Natural killer cell (primary cell): Measurements from ENCODE around the gene CCDC28A. TPM values are rescaled to one million over a fixed set of nuclear protein-coding genes. Genes with fewer than 3 reads are reported as not detected.

Experiments used
- ATAC-seq, 3 donors: fragments of 150-1000 bp in 2 of 3; fragments of 200-7000 bp in 1 of 3; cut with Tn5 transposase; 1 replicate in 1 of 3; 2 replicates in 2 of 3; pipeline ENCODE4 v1.10.0; 2021; ENCODE audit warnings: mild to moderate bottlenecking in 2 of 3, moderate library complexity in 2 of 3
- DNase-seq, 2 donors: peaks; one replicate each; pipeline versions ENCODE4 v3.0.0 to v3.0.0-alpha.2; 2013 to 2021; ENCODE audit warnings: mixed read lengths in 1 of 2
- H3K27ac ChIP-seq: one replicate; pipeline ENCODE4 v1.5.1; 2013; ENCODE audit warnings: mild to moderate bottlenecking, low read length
- H3K27me3 ChIP-seq: one replicate; pipeline ENCODE4 v1.6.1; 2013; ENCODE audit warnings: low read length; ENCODE audit not compliant: control insufficient read depth, insufficient read depth
- H3K36me3 ChIP-seq: one replicate; pipeline ENCODE4 v1.6.1; 2013; ENCODE audit warnings: low read length; ENCODE audit not compliant: control insufficient read depth, insufficient read depth
- H3K4me1 ChIP-seq: one replicate; pipeline ENCODE4 v1.6.1; 2013; ENCODE audit warnings: low read length; ENCODE audit not compliant: control insufficient read depth, insufficient read depth
- H3K4me3 ChIP-seq: one replicate; pipeline ENCODE4 v1.5.1; 2013; ENCODE audit warnings: low read length
- H3K9me3 ChIP-seq: one replicate; pipeline ENCODE4 v1.6.1; 2013; ENCODE audit warnings: low read length; ENCODE audit not compliant: control insufficient read depth, insufficient read depth
- H3K27ac Mint-ChIP-seq, 2 donors: one replicate each; pipeline ENCODE4 v1.8.0; 2022; ENCODE audit warnings: mild to moderate bottlenecking in 2 of 2, mixed read lengths in 2 of 2, moderate library complexity in 1 of 2
- H3K27me3 Mint-ChIP-seq, 2 donors: one replicate each; pipeline ENCODE4 v1.8.0; 2022; ENCODE audit warnings: low read depth in 2 of 2, mixed read lengths in 2 of 2
- H3K36me3 Mint-ChIP-seq: one replicate; pipeline ENCODE4 v1.8.0; 2022; ENCODE audit warnings: mixed read lengths
- H3K4me1 Mint-ChIP-seq, 2 donors: one replicate each; pipeline ENCODE4 v1.8.0; 2022; ENCODE audit warnings: mixed read lengths in 2 of 2
- H3K4me3 Mint-ChIP-seq: one replicate; pipeline ENCODE4 v1.8.0; 2022; ENCODE audit warnings: mild to moderate bottlenecking, moderate library complexity, mixed read lengths
- H3K9me3 Mint-ChIP-seq, 2 donors: one replicate each; pipeline ENCODE4 v1.8.0; 2022; ENCODE audit warnings: mixed read lengths in 2 of 2
- WGBS: methylation state at CpG from one replicate; pipeline ENCODE4 v1.1.7; 2013; ENCODE audit warnings: missing lambda C conversion rate; ENCODE audit not compliant: insufficient coverage; 5-methylcytosine and 5-hydroxymethylcytosine counted together
- intact Hi-C: fragments of 100-400 bp; cut with micrococcal nuclease; formaldehyde crosslinking; loops from one replicate; pipeline ENCODE4 v1.14.2; 2022
- total RNA-seq, 4 donors: library from RNA; stranded (reverse); fragments of 120-200 nt in 1 of 4; gene quantifications; one replicate each; pipeline versions ENCODE4 v1.2.3 to v1.2.4, GENCODE V29; 2013 to 2022
- TF ChIP-seq, protein P1 (sequence below): fragments of 200-600 bp; IDR thresholded peaks from one replicate; pipeline ENCODE4 v1.8.0; 2022; ENCODE audit warnings: antibody characterized with exemption

CCDC28A gene
- total RNA-seq, 3 donors from 2014 or later (not counting 1 experiment from before 2014, with no cell fraction given) = 22.2 to 25.4 (median 24.3) TPM

- H3K9me3 ChIP-seq = no peaks in the 10 kb centered on the region
- TF ChIP-seq, protein P1, sequence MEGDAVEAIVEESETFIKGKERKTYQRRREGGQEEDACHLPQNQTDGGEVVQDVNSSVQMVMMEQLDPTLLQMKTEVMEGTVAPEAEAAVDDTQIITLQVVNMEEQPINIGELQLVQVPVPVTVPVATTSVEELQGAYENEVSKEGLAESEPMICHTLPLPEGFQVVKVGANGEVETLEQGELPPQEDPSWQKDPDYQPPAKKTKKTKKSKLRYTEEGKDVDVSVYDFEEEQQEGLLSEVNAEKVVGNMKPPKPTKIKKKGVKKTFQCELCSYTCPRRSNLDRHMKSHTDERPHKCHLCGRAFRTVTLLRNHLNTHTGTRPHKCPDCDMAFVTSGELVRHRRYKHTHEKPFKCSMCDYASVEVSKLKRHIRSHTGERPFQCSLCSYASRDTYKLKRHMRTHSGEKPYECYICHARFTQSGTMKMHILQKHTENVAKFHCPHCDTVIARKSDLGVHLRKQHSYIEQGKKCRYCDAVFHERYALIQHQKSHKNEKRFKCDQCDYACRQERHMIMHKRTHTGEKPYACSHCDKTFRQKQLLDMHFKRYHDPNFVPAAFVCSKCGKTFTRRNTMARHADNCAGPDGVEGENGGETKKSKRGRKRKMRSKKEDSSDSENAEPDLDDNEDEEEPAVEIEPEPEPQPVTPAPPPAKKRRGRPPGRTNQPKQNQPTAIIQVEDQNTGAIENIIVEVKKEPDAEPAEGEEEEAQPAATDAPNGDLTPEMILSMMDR = no peak
- Mint-ChIP-seq H3K4me1 (no peaks in the 10 kb centered on the region), H3K4me3 (no peak overlapping the region), H3K9me3 (peaks cover 0 to 2% of the 10 kb centered on the region in 2 donors), H3K27ac (no peak overlapping the region), H3K36me3 (no peaks in the 10 kb centered on the region), H3K27me3 (no peaks in the 10 kb centered on the region)
- DNase-seq (no peak), ATAC-seq (no peak)
- 96% methylated on average over 1 of the region's 1 CpG for WGBS
- H3K4me1 ChIP-seq = no peaks in the 10 kb centered on the region
- intact Hi-C loops = no loop called here
- H3K36me3 ChIP-seq = no peaks in the 10 kb centered on the region
- H3K4me3 ChIP-seq = no peak overlapping the region
- H3K27ac ChIP-seq = no peak overlapping the region
- no peaks in the 10 kb centered on the region for H3K27me3 ChIP-seq
These were observed 39.0 kb upstream of the CCDC28A start for GRCh38 chr6:138734585-138734984.

- H3K27me3 Mint-ChIP-seq = no peaks in the 10 kb centered on the region
- peaks cover 0 to 4% of the 10 kb centered on the region in 2 donors for H3K9me3 Mint-ChIP-seq
- no peak overlapping the region for H3K4me3 ChIP-seq
- H3K27ac ChIP-seq = no peak overlapping the region
- H3K36me3 ChIP-seq = no peaks in the 10 kb centered on the region
- DNase-seq (no peak), ATAC-seq (no peak)
- H3K27me3 ChIP-seq = no peaks in the 10 kb centered on the region
- TF ChIP-seq, protein P1 = no peak
- H3K4me1 Mint-ChIP-seq = no peaks in the 10 kb centered on the region
- H3K27ac Mint-ChIP-seq = no peak overlapping the region
- WGBS = 93% methylated on average over 4 of the region's 5 CpGs
- intact Hi-C loops = no loop called here
- no peak overlapping the region for H3K4me3 Mint-ChIP-seq
- no peaks in the 10 kb centered on the region for H3K36me3 Mint-ChIP-seq
- H3K9me3 ChIP-seq = no peaks in the 10 kb centered on the region
- H3K4me1 ChIP-seq = no peaks in the 10 kb centered on the region
These were observed 36.9 kb upstream of the CCDC28A start for GRCh38 chr6:138736640-138737039.

GRCh38 chr6:138752017-138752416, 21.6 kb upstream of the CCDC28A start:
- Histone ChIP-seq H3K27me3 (no peaks in the 10 kb centered on the region), H3K4me3 (no peak overlapping the region), H3K9me3 (no peaks in the 10 kb centered on the region), H3K27ac (no peak overlapping the region), H3K4me1 (no peaks in the 10 kb centered on the region), H3K36me3 (no peaks in the 10 kb centered on the region)
- Mint-ChIP-seq H3K4me1 (no peaks in the 10 kb centered on the region), H3K4me3 (no peak overlapping the region), H3K27ac (no peak overlapping the region), H3K9me3 (no peaks in the 10 kb centered on the region), H3K27me3 (no peaks in the 10 kb centered on the region), H3K36me3 (no peaks in the 10 kb centered on the region)
- DNase-seq (no peak), ATAC-seq (no peak)
- intact Hi-C loops = no loop called here
- 98% methylated on average over 4 of the region's 4 CpGs for WGBS
- TF ChIP-seq, protein P1 = no peak

DNA sequence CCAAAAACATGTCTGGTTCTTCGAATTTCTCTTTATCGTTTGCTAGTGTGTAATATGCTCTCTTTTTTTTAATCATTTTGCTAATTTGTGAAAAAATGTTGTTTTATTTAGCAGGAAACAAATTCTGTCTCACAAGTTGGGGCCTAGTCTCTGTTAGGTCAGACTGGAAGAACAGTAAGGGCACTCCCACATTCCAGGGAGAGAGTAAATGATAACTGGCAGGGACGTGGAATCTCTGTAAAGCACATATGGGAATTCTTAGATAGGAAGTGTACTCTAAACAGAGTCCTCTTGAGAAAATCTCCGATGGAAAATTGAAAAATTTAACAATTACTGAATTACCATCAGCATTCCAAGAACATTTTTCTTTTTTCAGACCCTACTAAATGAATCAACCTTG, 16.4 kb upstream of the CCDC28A start:
- WGBS = no CpG with 5 or more reads among the region's 4 CpGs
- H3K27ac Mint-ChIP-seq = no peak overlapping the region
- H3K36me3 Mint-ChIP-seq = no peaks in the 10 kb centered on the region
- ATAC-seq (no peak), DNase-seq (no peak)
- intact Hi-C loops = no loop called here
- Histone ChIP-seq H3K4me1 (no peaks in the 10 kb centered on the region), H3K4me3 (no peak overlapping the region), H3K9me3 (no peaks in the 10 kb centered on the region), H3K27ac (no peak overlapping the region), H3K36me3 (no peaks in the 10 kb centered on the region), H3K27me3 (no peaks in the 10 kb centered on the region)
- H3K4me1 Mint-ChIP-seq = no peaks in the 10 kb centered on the region
- TF ChIP-seq, protein P1 = no peak
- H3K27me3 Mint-ChIP-seq = no peaks in the 10 kb centered on the region
- no peak overlapping the region for H3K4me3 Mint-ChIP-seq
- H3K9me3 Mint-ChIP-seq = no peaks in the 10 kb centered on the region
